Right ventricle myocardium inferior (tissue), 1 donor: Measurements from ENCODE around the gene PGAP3. TPM values are rescaled to one million over a fixed set of nuclear protein-coding genes. Genes with fewer than 3 reads are reported as not detected.
"Not testable (repeated sequence)": the region's sequence is repeated elsewhere in the genome, so short reads cannot be mapped to it uniquely, and the experiment has no call there.

Experiments
- ATAC-seq: fragments of 200-7000 bp; cut with Tn5 transposase; one replicate; pipeline ENCODE4 v1.9.1; 2020; ENCODE audit warnings: mild to moderate bottlenecking, moderate library complexity
- DNase-seq: peaks from one replicate; pipeline ENCODE4 v3.0.0; 2021; ENCODE audit errors: missing footprints
- intact Hi-C: fragments of 100-400 bp; cut with DNase I; formaldehyde crosslinking; loops from one replicate; pipeline ENCODE4 v1.11.0; 2022
- total RNA-seq: library from RNA; stranded (reverse); fragmentation: NEBNext Ultra II Directional; extraction: Animal tissue kit (Norgen Biotek cat#: 25700); gene quantifications from one replicate; pipeline ENCODE4 v1.2.1, GENCODE V29; 2021
- donor health status: DM: no; HTN: yes; CAD: no; lungs with severe emphysema.

Gene PGAP3
- total RNA-seq, 1 donor from 2014 or later: 10.4 TPM

- peak; percentile 62 for ATAC-seq
- no peak for DNase-seq
- intact Hi-C loops: no loop called here
These were observed 29.2 kb upstream of the PGAP3 start for GRCh38 chr17:39716879-39717536.

DNA sequence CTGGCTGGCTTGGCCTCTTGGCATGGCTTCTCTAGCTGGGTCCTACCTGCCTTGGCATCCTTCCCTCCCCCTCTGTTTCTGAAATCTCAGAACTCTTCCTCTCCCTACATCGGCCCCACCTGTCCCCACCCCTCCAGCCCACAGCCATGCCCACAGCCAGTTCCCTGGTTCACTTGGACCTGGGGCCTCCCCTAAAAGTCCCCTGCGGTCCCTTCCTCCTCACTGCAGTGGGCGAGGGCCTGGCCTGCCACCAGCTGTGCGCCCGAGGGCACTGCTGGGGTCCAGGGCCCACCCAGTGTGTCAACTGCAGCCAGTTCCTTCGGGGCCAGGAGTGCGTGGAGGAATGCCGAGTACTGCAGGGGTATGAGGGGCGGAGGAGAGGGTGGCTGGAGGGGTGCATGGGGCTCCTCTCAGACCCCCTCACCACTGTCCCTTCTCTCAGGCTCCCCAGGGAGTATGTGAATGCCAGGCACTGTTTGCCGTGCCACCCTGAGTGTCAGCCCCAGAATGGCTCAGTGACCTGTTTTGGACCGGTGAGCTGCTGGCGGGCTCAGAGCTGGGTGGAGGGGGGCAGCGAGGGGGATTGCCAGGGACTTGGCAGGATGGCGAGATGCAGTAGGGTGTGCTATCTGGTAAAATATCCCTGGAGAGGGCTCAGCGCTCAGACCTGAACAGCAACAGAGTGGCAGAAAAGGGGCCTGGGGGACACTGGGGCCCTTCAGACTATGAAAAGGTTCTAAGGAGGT lies 28.4 kb upstream of the PGAP3 start:
- intact Hi-C loops: no loop called here
- ATAC-seq: peak; percentile 62
- no peak for DNase-seq

DNA sequence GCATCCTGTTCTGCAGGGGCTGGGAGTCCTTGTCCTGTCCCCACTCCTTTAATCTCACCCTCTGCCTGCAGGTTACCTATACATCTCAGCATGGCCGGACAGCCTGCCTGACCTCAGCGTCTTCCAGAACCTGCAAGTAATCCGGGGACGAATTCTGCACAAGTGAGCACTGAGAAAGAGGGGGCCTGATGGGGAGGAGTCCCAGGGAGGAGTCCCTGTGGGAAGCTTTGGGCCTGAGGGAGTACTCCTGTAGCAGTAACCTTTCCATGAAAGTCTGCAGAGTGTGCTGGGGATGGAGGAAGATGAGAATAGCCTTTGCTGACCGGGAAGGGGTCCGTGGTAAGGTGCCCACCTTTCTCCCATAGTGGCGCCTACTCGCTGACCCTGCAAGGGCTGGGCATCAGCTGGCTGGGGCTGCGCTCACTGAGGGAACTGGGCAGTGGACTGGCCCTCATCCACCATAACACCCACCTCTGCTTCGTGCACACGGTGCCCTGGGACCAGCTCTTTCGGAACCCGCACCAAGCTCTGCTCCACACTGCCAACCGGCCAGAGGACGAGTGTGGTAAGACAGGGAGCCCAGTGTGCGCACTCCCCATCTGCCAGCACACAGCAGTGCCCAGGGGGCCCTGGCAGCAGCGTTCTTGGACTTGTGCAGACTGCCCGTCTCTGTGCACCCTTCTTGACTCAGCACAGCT lies 27.7 kb upstream of the PGAP3 start:
- intact Hi-C loops: no loop called here
- DNase-seq: no peak
- no peak for ATAC-seq

GRCh38 chr17:39714234-39714633 lies 26.4 kb upstream of the PGAP3 start:
- no peak for ATAC-seq
- no peak for DNase-seq
- intact Hi-C loops: no loop called here

GRCh38 chr17:39711851-39712250 lies 24.0 kb upstream of the PGAP3 start:
- intact Hi-C loops: no loop called here
- ATAC-seq (no peak), DNase-seq (no peak)

DNA sequence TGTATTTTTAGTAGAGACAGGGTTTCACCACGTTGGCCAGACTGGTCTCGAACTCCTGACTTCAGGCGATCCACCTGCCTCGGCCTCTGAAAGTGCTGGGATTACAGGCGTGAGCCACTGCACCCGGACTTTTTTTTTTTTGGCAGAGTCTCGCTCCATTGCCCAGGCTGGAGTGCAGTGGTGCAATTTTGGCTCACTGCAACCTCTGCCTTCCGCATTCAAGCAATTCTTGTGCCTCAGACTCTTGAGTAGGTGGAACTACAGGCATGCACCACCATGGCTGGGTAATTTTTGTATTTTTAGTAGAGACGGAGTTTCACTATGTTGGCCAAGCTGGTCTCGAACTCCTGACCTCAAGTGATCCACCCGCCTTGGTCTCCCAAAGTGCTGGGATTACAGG lies 23.2 kb upstream of the PGAP3 start:
- ATAC-seq, intact Hi-C loops, DNase-seq: not testable (repeated sequence)

GRCh38 chr17:39709998-39710964 lies 22.4 kb upstream of the PGAP3 start:
- no peak for ATAC-seq
- intact Hi-C loops: no loop called here
- DNase-seq: no peak

GRCh38 chr17:39709319-39709997 lies 21.6 kb upstream of the PGAP3 start:
- intact Hi-C loops: no loop called here
- ATAC-seq (no peak), DNase-seq (no peak)

GRCh38 chr17:39706921-39707337 lies 19.1 kb upstream of the PGAP3 start:
- intact Hi-C loops: no loop called here
- DNase-seq: no peak

DNA sequence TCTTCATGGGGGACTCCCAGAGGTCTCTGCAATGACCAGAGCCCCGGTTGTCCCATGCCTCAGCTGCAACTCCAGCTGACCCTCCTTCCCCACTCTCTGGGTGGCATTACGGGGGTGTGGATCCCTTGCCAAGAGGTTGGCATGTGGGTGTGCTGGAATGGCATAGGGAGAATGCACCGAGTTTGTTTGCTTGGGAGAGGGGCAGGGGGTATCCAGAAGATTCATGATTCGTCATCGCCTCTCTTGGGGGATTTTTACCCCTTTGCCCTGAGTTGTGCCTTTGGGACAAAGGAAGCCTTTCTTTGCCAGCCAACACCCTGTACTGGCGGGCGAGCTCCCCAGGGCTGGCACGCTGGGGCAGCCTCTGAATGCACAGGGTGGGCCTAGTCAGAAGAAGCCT lies 18.5 kb upstream of the PGAP3 start:
- intact Hi-C loops: no loop called here
- DNase-seq: no peak
- ATAC-seq: peak; percentile 1

More at GRCh38 chr17:39706921-39707337, 19.1 kb upstream of the PGAP3 start:
- ATAC-seq: no peak

GRCh38 chr17:39705786-39706348 lies 18.0 kb upstream of the PGAP3 start:
- ATAC-seq: peak; percentile 58
- intact Hi-C loops: no loop called here
- no peak for DNase-seq

- DNase-seq (no peak), ATAC-seq (peak; percentile 10)
- intact Hi-C loops: loop anchor here (5.0 kb wide), 1 partner anchor 38 kb away; the partner anchor contains the start of genes PNMT and TCAP
These were observed 17.1 kb upstream of the PGAP3 start for GRCh38 chr17:39704821-39705551.

GRCh38 chr17:39703913-39704312 lies 16.1 kb upstream of the PGAP3 start:
- intact Hi-C loops: loop anchor here (5.0 kb wide), 1 partner anchor 37 kb away; the partner anchor contains the start of genes PNMT and TCAP
- no peak for ATAC-seq

DNA sequence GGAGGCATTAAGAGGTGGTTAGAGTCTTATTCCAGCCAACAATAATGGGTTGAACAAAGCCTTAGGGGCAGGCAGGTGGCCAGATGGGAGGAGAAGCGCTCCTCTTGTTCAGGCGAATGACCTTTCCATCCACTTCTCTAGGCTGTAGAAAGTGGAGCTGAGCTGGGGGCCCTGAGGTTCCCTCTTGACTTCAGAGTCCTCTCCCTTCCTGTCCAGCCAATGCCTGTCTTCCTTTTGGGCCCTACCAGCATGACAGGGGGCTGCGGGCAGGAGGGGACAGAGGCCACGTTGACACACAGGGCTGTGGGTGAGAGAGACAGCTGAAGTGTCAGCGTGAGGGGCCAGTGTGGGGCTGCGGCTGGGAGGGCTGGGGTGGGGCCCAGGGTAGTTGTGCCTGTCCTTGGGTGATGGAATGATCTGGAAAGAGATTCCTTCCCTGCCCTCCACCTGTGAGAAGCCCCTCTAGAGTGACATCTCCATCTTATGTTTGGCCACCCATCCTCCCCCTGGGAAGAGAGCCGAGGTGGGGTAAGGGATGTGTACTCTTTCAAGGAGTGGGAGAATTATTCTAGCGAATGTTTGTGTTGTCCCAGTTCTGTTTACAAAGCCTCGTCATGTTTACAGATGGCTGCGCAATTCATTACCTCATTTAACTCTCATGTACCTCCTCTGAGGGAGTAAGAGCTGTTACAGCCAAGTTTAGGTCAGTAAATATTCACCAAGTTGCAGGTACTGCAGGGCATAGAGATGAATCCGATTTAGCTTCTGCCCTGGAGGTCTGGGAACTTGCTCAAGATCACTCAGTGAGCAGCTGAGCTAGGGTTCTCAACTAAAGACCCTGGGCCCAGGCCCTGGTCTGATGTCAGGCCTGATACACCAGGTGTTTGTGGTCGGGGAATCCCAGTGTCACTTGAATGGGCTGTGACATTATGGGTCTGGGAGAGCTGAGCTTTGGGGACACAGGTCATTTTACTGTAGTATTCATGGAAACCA lies 15.3 kb upstream of the PGAP3 start:
- intact Hi-C loops: loop anchor here (5.0 kb wide), 1 partner anchor 36 kb away; the partner anchor contains the start of genes PNMT and TCAP
- DNase-seq (no peak), ATAC-seq (no peak)

More at GRCh38 chr17:39703913-39704312, 16.1 kb upstream of the PGAP3 start:
- no peak for DNase-seq

GRCh38 chr17:39701784-39702422 lies 14.0 kb upstream of the PGAP3 start:
- DNase-seq (no peak), ATAC-seq (no peak)
- intact Hi-C loops: loop anchor here (5.0 kb wide), 1 partner anchor 35 kb away; the partner anchor contains the start of genes PNMT and TCAP
